HepG2 (cell line): ENCODE data around the gene TCF7L2. TPM values are rescaled to one million over a fixed set of nuclear protein-coding genes. Genes with fewer than 3 reads are reported as not detected.

Experiments
- ARHGAP35 ChIP-seq: sonication (generic); formaldehyde crosslinking; IDR thresholded peaks from 2 replicates; pipeline ENCODE4 v1.9.0; 2022; ENCODE audit warnings: mild to moderate bottlenecking, inconsistent platforms, moderate library complexity, missing genetic modification reagents, borderline replicate concordance
- ARID2 ChIP-seq: sonication (generic); formaldehyde crosslinking; IDR thresholded peaks from 2 replicates; pipeline ENCODE4 v1.8.1; 2022; ENCODE audit warnings: mild to moderate bottlenecking, missing genetic modification reagents, borderline replicate concordance
- ATF2 ChIP-seq: sonication (generic); formaldehyde crosslinking; IDR thresholded peaks from 2 replicates; pipeline ENCODE4 v1.4.0; 2020; ENCODE audit warnings: missing genetic modification reagents
- BORCS8-MEF2B ChIP-seq: sonication (generic); formaldehyde crosslinking; IDR thresholded peaks from 2 replicates; pipeline ENCODE4 v1.8.0; 2022; ENCODE audit warnings: mild to moderate bottlenecking, missing genetic modification reagents
- GLMP ChIP-seq: sonication (generic); formaldehyde crosslinking; IDR thresholded peaks from 2 replicates; pipeline ENCODE4 v1.9.0; 2021; ENCODE audit warnings: missing genetic modification reagents, mild to moderate bottlenecking, borderline replicate concordance
- HNRNPK ChIP-seq: fragments of 200-400 bp; formaldehyde crosslinking; IDR thresholded peaks from 2 replicates; pipeline ENCODE4 v1.6.1; 2018; ENCODE audit warnings: low read length, low read depth, moderate library complexity, mild to moderate bottlenecking; ENCODE audit not compliant: poor library complexity, severe bottlenecking
- IRF2 ChIP-seq: IDR thresholded peaks from 2 replicates; pipeline ENCODE4 v1.6.1; 2018; ENCODE audit warnings: missing genetic modification reagents, missing compliant biosample characterization
- MAX ChIP-seq: IDR thresholded peaks from 2 replicates; pipeline ENCODE4 v1.6.1; 2012; ENCODE audit warnings: inconsistent platforms
- MLXIP ChIP-seq: sonication (generic); formaldehyde crosslinking; IDR thresholded peaks from 2 replicates; pipeline ENCODE4 v1.9.0; 2021; ENCODE audit warnings: missing genetic modification reagents, borderline replicate concordance
- NCOA5 ChIP-seq: sonication (generic); formaldehyde crosslinking; IDR thresholded peaks from 2 replicates; pipeline ENCODE4 v1.4.0; 2020; ENCODE audit warnings: missing genetic modification reagents
- RORA ChIP-seq: sonication (generic); formaldehyde crosslinking; IDR thresholded peaks from 2 replicates; pipeline ENCODE4 v1.5.0; 2020; ENCODE audit warnings: mild to moderate bottlenecking, missing genetic modification reagents, moderate library complexity
- RXRA ChIP-seq: sonication (generic); formaldehyde crosslinking; IDR thresholded peaks from 2 replicates; pipeline ENCODE4 v1.5.1; 2020; ENCODE audit warnings: missing genetic modification reagents
- SOX6 ChIP-seq, 2 experiments: fragments of 450-650 bp in 1 of 2; sonication (generic) in 1 of 2; formaldehyde crosslinking in 1 of 2; IDR thresholded peaks; 2 replicates each; pipeline versions ENCODE4 v1.4.0 to v1.6.1; 2017 to 2020; ENCODE audit warnings: antibody characterized with exemption in 1 of 2, mild to moderate bottlenecking in 1 of 2, missing genetic modification reagents in 1 of 2
- SPEN ChIP-seq: sonication (generic); formaldehyde crosslinking; IDR thresholded peaks from 2 replicates; pipeline ENCODE4 v1.5.1; 2020; ENCODE audit warnings: low read depth, mild to moderate bottlenecking, missing genetic modification reagents
- THYN1 ChIP-seq: sonication (generic); formaldehyde crosslinking; IDR thresholded peaks from 2 replicates; pipeline ENCODE4 v1.8.1; 2023; ENCODE audit warnings: low read depth, mild to moderate bottlenecking, moderate library complexity, missing genetic modification reagents, borderline replicate concordance
- ZBTB7A ChIP-seq: sonication (generic); formaldehyde crosslinking; IDR thresholded peaks from 2 replicates; pipeline ENCODE4 v1.8.0; 2022; ENCODE audit warnings: mild to moderate bottlenecking, missing genetic modification reagents
- ZFP36L2 ChIP-seq: sonication (generic); formaldehyde crosslinking; IDR thresholded peaks from 2 replicates; pipeline ENCODE4 v1.4.0; 2020; ENCODE audit warnings: missing genetic modification reagents
- ZNF138 ChIP-seq: sonication (generic); formaldehyde crosslinking; IDR thresholded peaks from 2 replicates; pipeline ENCODE4 v1.5.0; 2020; ENCODE audit warnings: mild to moderate bottlenecking, low read depth, missing genetic modification reagents
- ZNF451 ChIP-seq: sonication (generic); formaldehyde crosslinking; IDR thresholded peaks from 2 replicates; pipeline ENCODE4 v1.5.0; 2020; ENCODE audit warnings: mild to moderate bottlenecking, missing genetic modification reagents
- ZNF740 ChIP-seq: sonication (generic); formaldehyde crosslinking; IDR thresholded peaks from 2 replicates; pipeline ENCODE4 v1.4.0; 2020; ENCODE audit warnings: missing genetic modification reagents
- polyA plus RNA-seq, 8 experiments: library from polyadenylated mRNA; depleted of rRNA in 3 of 8; stranded (reverse) in 7 of 8; unstranded in 1 of 8; fragments of >200 nt; fragmentation: Illumina TruSeq in 4 of 8; extraction: Trizol in 4 of 8; gene quantifications; 2 replicates each; pipeline versions ENCODE4 v1.2.1 to v1.2.3, GENCODE V29; 2011 to 2016; ENCODE audit warnings: low read depth in 4 of 8, missing spikeins in 1 of 8, mixed read lengths in 1 of 8; ENCODE audit not compliant: insufficient read depth in 1 of 8
- total RNA-seq, 5 experiments: library from RNA; depleted of rRNA; stranded (reverse); fragments of >200 nt; fragmentation: Illumina TruSeq; extraction: Trizol; gene quantifications; 2 replicates each; pipeline ENCODE4 v1.2.3, GENCODE V29; 2016; ENCODE audit warnings: low read depth in 1 of 5
- TF ChIP-seq, protein P1 (sequence below): sonication (generic); formaldehyde crosslinking; IDR thresholded peaks from 2 replicates; pipeline ENCODE4 v1.8.0; 2022; ENCODE audit warnings: missing genetic modification reagents, mild to moderate bottlenecking, borderline replicate concordance

The TCF7L2 gene
- total and polyA plus RNA-seq, 2 of the 13 experiments (the other 11 are each of a cell fraction or from before 2014, with no cell fraction given), result 3.9 to 13.7 TPM

- TF ChIP-seq MLXIP (CRISPR knock-in tag), result no peak
- no peak for TF ChIP-seq SOX6 (IDR thresholded peaks at IDR 0.05)
- TF ChIP-seq SOX6 (CRISPR knock-in tag; IDR thresholded peaks at IDR 0.05), result peak; percentile 90
- TF ChIP-seq RXRA, result 0 out of 2 replicates have a peak, but pooled peaks have one; percentile 18
- peak; percentile 60; the same call in 1 of the 2 replicates for TF ChIP-seq SPEN
- no peak for TF ChIP-seq ZFP36L2 (CRISPR knock-in tag)
- no peak for TF ChIP-seq THYN1
- peak; percentile 8 for TF ChIP-seq HNRNPK
- TF ChIP-seq BORCS8-MEF2B (CRISPR knock-in tag), result peak; percentile 45; the same call in 1 of the 2 replicates
- TF ChIP-seq, protein P1, sequence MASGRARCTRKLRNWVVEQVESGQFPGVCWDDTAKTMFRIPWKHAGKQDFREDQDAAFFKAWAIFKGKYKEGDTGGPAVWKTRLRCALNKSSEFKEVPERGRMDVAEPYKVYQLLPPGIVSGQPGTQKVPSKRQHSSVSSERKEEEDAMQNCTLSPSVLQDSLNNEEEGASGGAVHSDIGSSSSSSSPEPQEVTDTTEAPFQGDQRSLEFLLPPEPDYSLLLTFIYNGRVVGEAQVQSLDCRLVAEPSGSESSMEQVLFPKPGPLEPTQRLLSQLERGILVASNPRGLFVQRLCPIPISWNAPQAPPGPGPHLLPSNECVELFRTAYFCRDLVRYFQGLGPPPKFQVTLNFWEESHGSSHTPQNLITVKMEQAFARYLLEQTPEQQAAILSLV (CRISPR knock-in tag), result 0 out of 2 replicates have a peak, but pooled peaks have one; percentile 23
- TF ChIP-seq ZNF451, result no peak
- 0 out of 2 replicates have a peak, but pooled peaks have one; percentile 18 for TF ChIP-seq ATF2 (CRISPR knock-in tag)
- TF ChIP-seq MAX, result peak; percentile 34
- TF ChIP-seq NCOA5, result no peak
- TF ChIP-seq ARID2 (CRISPR knock-in tag), result 0 out of 2 replicates have a peak, but pooled peaks have one; percentile 35
- 0 out of 2 replicates have a peak, but pooled peaks have one; percentile 34 for TF ChIP-seq IRF2 (CRISPR knock-in tag)
- no peak for TF ChIP-seq ARHGAP35 (CRISPR knock-in tag)
- TF ChIP-seq ZNF138 (CRISPR knock-in tag), result no peak
- TF ChIP-seq GLMP (CRISPR knock-in tag), result no peak
- no peak for TF ChIP-seq ZBTB7A (CRISPR knock-in tag)
- TF ChIP-seq ZNF740 (CRISPR knock-in tag), result peak; percentile 76
- TF ChIP-seq RORA (CRISPR knock-in tag), result no peak
These were observed at the start of gene TCF7L2 (continued) for GRCh38 chr10:112949875-112950507.
